CD4-positive, alpha-beta memory T cell (primary cell): Measurements from ENCODE around the gene ARFGAP3. TPM values are rescaled to one million over a fixed set of nuclear protein-coding genes. Genes with fewer than 3 reads are reported as not detected.

Experiments used
- CTCF ChIA-PET: fragments of 350-600 bp; sonication (Branson Sonifier 250); formaldehyde crosslinking; loops from one replicate; lab custom pipeline; 2021; ENCODE audit warnings: inconsistent platforms; ENCODE audit not compliant: partially characterized antibody; lab: Charles Lee
- POLR2A ChIA-PET: fragments of 350-600 bp; sonication (Branson Sonifier 250); formaldehyde crosslinking; loops from one replicate; lab custom pipeline; 2021; ENCODE audit not compliant: partially characterized antibody; lab: Charles Lee
- DNase-seq, 5 donors: peaks; one replicate each; pipeline versions ENCODE4 v3.0.0 to v3.0.0-alpha.2; 2020 to 2022; ENCODE audit warnings: mixed read lengths in 1 of 5
- H3K27ac ChIP-seq: one replicate; pipeline ENCODE4 v1.7.0; 2013; ENCODE audit warnings: low read depth, low read length
- H3K27me3 ChIP-seq: 2 replicates; pipeline ENCODE4 v1.7.0; 2013; ENCODE audit warnings: mild to moderate bottlenecking, low read length, moderate library complexity; ENCODE audit not compliant: insufficient read depth
- H3K36me3 ChIP-seq: 2 replicates; pipeline ENCODE4 v1.7.0; 2013; ENCODE audit warnings: mild to moderate bottlenecking, low read length, moderate library complexity; ENCODE audit not compliant: insufficient read depth
- H3K4me1 ChIP-seq: 2 replicates; pipeline ENCODE4 v1.7.0; 2013; ENCODE audit warnings: mild to moderate bottlenecking, low read length, moderate library complexity; ENCODE audit not compliant: insufficient read depth
- H3K4me3 ChIP-seq, 2 donors: one replicate each; pipeline ENCODE4 v1.7.0; 2013; ENCODE audit warnings: low read length in 2 of 2, mild to moderate bottlenecking in 1 of 2
- H3K9me3 ChIP-seq, 2 donors: one replicate each; pipeline ENCODE4 v1.7.0; 2013; ENCODE audit warnings: low read length in 2 of 2, control low read depth in 1 of 2; ENCODE audit not compliant: control insufficient read depth in 1 of 2
- H3K27ac Mint-ChIP-seq, 7 donors: one replicate each; pipeline ENCODE4 v1.8.0; 2020 to 2021; ENCODE audit warnings: mixed read lengths in 7 of 7, mild to moderate bottlenecking in 6 of 7, inconsistent platforms in 3 of 7, moderate library complexity in 3 of 7
- H3K27me3 Mint-ChIP-seq, 2 donors: one replicate each; pipeline ENCODE4 v1.8.0; 2020 to 2021; ENCODE audit warnings: mixed read lengths in 2 of 2
- H3K36me3 Mint-ChIP-seq, 2 donors: one replicate each; pipeline ENCODE4 v1.8.0; 2020 to 2021; ENCODE audit warnings: mixed read lengths in 2 of 2, inconsistent platforms in 1 of 2, mild to moderate bottlenecking in 1 of 2
- H3K4me1 Mint-ChIP-seq, 4 donors: one replicate each; pipeline ENCODE4 v1.8.0; 2020 to 2021; ENCODE audit warnings: mixed read lengths in 4 of 4, mild to moderate bottlenecking in 1 of 4
- H3K4me3 Mint-ChIP-seq, 8 donors: one replicate each; pipeline ENCODE4 v1.8.0; 2020 to 2021; ENCODE audit warnings: mixed read lengths in 8 of 8, mild to moderate bottlenecking in 7 of 8, moderate library complexity in 6 of 8, inconsistent platforms in 3 of 8
- H3K9me3 Mint-ChIP-seq, 8 donors: one replicate each; pipeline ENCODE4 v1.8.0; 2020 to 2021; ENCODE audit warnings: mixed read lengths in 8 of 8, mild to moderate bottlenecking in 5 of 8, inconsistent platforms in 3 of 8, moderate library complexity in 1 of 8
- intact Hi-C: fragments of 100-400 bp; cut with micrococcal nuclease; formaldehyde crosslinking; loops from one replicate; pipeline ENCODE4 v1.15.1; 2023
- polyA plus RNA-seq, 2 donors: library from polyadenylated mRNA; unstranded; fragments of 300-500 nt; fragmentation: Illumina TruSeq; gene quantifications; one replicate each; pipeline ENCODE4 v1.2.3, GENCODE V29; 2021
- total RNA-seq, 2 experiments: library from RNA; stranded (reverse); gene quantifications; one replicate each; pipeline ENCODE4 v1.2.3, GENCODE V29; 2021

ARFGAP3 gene
- total and polyA plus RNA-seq, 4 experiments from 2014 or later: 38.4 to 49.0 (median 45.2) TPM

DNA sequence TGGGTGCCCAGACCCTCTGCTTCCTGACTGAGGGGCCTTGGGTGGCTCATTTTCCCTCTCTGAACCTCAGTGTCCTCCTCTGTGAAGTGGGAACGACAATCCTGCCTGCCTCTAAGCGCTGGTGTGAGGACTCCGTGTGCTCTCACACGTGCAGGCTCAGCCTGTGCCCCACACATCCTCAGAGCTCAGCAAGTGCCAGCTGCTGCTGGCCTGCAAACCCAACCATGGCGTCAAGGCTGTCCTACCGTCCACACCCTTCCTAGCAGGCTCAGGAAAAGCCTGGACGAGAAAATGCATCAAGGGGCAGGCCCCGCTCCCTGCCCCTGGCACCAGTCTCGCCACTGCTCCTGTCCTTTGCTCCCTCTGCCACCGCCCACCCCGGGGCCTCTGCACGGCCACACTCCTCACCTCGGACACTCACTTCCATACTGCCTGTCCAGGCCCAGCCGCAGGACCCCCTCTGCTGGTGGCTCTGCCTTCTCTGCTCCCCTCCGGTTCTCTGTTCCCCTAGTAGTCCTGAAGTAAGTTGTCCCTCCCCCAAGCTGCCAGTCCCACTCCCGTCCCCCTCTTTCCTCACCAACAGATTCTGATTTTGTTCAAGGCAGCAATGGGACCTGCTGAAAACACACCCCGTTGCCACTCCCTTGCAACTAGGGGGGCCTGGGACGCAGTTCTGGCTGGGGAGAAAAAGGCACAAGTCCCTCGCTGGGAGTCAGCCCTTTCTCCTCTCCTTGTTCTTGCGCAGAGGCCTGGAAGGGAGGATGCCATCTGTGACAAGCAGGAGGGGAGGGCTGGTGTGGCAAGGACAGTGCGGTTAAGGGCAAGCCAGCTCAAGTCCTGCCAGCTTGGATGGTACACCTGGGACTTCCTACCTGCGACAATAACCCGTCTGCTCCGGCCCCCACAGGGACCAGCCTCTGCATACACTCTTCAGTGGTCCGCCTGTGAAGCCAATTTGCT lies 62.2 kb downstream of the ARFGAP3 start:
- peaks cover 29 to 35% of the 10 kb centered on the region in 2 donors for H3K36me3 Mint-ChIP-seq
- H3K9me3 Mint-ChIP-seq: no peaks in the 10 kb centered on the region
- Histone ChIP-seq H3K27me3 (no peaks in the 10 kb centered on the region), H3K36me3 (peaks cover 15% of the 10 kb centered on the region), H3K27ac (no peak overlapping the region), H3K9me3 (no peaks in the 10 kb centered on the region), H3K4me3 (no peak overlapping the region), H3K4me1 (no peaks in the 10 kb centered on the region)
- H3K27me3 Mint-ChIP-seq: no peaks in the 10 kb centered on the region
- H3K4me3 Mint-ChIP-seq: no peak overlapping the region
- intact Hi-C loops: no loop called here
- H3K27ac Mint-ChIP-seq: peak overlapping the region in 3 of 7 donors; percentile 39 to 84 (median 46)
- CTCF ChIA-PET: interaction anchor here (0.8 kb wide), 1 partner anchor 12 kb away, joined by 5 read pairs; no protein-coding TSS in a partner anchor
- POLR2A ChIA-PET: no interaction called here
- DNase-seq: no peak
- H3K4me1 Mint-ChIP-seq: no peaks in the 10 kb centered on the region

DNA sequence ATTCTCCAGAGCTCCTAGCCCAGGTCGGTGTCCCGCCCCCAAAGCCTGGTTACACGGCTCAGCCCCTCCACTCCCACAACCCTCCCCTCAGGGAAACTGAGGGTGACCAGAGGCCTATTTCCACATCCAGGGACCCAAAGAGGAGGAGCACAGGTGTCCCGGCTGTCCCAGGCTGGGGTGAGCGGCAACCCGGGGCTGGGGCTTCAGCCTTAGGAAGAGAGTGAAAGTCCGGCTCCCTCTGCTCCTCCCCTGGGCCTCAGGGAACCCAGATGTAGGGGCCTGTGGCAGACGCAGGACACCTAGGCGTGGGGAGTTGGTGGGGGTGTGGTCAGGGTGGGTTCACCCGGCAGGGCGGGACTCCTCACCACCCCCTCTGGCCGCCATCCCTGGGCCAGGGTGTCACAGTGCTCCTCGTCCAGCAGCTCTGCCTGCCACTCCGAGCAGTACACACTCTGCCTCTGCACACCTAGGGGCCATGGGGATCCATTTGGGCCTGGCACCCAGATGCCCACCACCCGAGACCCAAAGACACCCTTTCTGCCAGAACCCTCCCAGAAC lies 63.1 kb downstream of the ARFGAP3 start:
- no peaks in the 10 kb centered on the region for H3K4me1 Mint-ChIP-seq
- H3K9me3 ChIP-seq: no peaks in the 10 kb centered on the region
- no peaks in the 10 kb centered on the region for H3K27me3 Mint-ChIP-seq
- CTCF ChIA-PET: no interaction called here
- peaks cover 23 to 27% of the 10 kb centered on the region in 2 donors for H3K36me3 Mint-ChIP-seq
- peaks cover 6% of the 10 kb centered on the region for H3K36me3 ChIP-seq
- POLR2A ChIA-PET: no interaction called here
- no peaks in the 10 kb centered on the region for H3K4me1 ChIP-seq
- H3K4me3 Mint-ChIP-seq: no peak overlapping the region
- no peak overlapping the region for H3K27ac ChIP-seq
- DNase-seq: no peak
- no peak overlapping the region for H3K27ac Mint-ChIP-seq
- no peak overlapping the region for H3K4me3 ChIP-seq
- H3K27me3 ChIP-seq: no peaks in the 10 kb centered on the region
- H3K9me3 Mint-ChIP-seq: no peaks in the 10 kb centered on the region
- intact Hi-C loops: no loop called here

DNA sequence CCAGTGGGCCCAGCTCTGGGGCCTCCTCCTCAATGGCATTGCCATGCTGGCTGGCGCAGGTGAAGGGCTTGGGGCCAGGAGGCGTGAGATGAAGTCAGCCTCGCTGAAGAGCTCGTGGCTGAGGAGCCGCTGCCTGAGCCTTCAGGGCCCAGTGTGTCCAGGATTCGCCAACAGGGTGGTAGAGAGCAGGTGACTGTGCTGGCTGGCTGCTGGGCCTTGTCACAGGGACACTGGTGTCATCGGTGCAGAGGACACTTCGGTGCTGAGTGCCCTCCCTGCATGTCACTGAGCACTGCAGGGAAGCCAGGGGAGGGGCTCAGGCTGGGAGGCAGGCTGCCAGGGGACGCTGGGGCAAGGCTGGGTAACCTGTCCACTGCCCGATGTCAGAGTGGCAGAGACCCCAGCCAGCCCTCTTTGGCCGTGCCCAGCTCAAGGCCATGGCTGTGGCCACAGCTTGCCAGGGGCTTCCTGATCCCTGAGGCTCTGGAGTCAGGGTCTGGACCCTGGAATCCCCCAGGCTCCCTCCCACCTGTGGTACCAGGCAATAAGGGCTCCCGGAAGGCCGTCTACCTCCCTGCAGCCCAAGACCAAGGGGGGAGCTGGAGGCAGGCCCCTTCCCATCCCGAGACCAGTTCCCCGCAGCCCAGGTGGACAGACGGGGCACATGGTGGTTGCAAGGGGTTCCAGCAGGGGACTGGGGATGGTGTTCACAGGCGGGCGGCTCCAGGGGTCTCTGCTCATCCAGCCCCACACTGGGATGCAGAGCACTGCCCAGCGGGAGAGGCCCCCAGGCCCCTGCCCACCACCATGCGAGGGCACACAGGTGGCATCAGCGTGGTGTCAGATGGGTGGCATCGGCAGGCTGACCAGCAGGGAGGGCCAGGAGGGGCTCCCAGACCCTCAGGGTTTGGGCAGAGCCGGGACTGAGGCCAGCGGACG lies 63.9 kb downstream of the ARFGAP3 start:
- Histone ChIP-seq H3K9me3 (no peaks in the 10 kb centered on the region), H3K27me3 (no peaks in the 10 kb centered on the region), H3K36me3 (peaks cover 5% of the 10 kb centered on the region), H3K4me1 (no peaks in the 10 kb centered on the region), H3K27ac (no peak overlapping the region), H3K4me3 (no peak overlapping the region)
- intact Hi-C loops: no loop called here
- no peak overlapping the region for H3K4me3 Mint-ChIP-seq
- peaks cover 22 to 24% of the 10 kb centered on the region in 2 donors for H3K36me3 Mint-ChIP-seq
- H3K4me1 Mint-ChIP-seq: no peaks in the 10 kb centered on the region
- no peaks in the 10 kb centered on the region for H3K9me3 Mint-ChIP-seq
- ChIA-PET CTCF (no interaction called here), POLR2A (no interaction called here)
- no peak for DNase-seq
- H3K27me3 Mint-ChIP-seq: no peaks in the 10 kb centered on the region
- no peak overlapping the region for H3K27ac Mint-ChIP-seq

DNA sequence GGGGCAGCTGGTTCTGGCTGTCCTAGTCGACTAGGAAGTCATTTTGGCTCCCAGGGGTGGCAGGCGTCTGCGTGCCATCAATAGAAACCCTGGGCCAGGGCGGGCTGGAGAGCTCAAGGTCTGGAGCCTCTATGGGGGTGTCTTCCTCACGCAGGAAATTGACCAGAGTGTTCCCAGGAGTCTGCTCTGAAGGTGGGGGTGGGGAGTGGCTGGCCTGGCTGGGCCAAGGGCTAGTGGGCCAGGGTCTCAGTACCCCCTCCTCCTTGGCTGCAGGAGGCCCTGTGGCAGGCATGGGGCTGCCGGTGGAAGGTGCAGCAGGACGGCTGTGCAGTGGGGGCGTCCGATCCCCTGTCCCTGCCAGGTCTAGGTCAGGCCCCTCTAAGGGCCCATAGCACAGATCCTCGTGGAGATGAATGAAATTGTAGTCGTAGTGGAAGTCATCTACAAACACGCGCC lies 64.6 kb downstream of the ARFGAP3 start:
- Mint-ChIP-seq H3K27me3 (no peaks in the 10 kb centered on the region), H3K9me3 (no peaks in the 10 kb centered on the region), H3K36me3 (peaks cover 15 to 18% of the 10 kb centered on the region in 2 donors), H3K4me1 (no peaks in the 10 kb centered on the region), H3K27ac (no peak overlapping the region), H3K4me3 (no peak overlapping the region)
- ChIA-PET CTCF (no interaction called here), POLR2A (no interaction called here)
- peaks cover 5% of the 10 kb centered on the region for H3K36me3 ChIP-seq
- intact Hi-C loops: no loop called here
- H3K27ac ChIP-seq: no peak overlapping the region
- H3K4me3 ChIP-seq: no peak overlapping the region
- no peaks in the 10 kb centered on the region for H3K4me1 ChIP-seq
- DNase-seq: no peak
- no peaks in the 10 kb centered on the region for H3K27me3 ChIP-seq
- no peaks in the 10 kb centered on the region for H3K9me3 ChIP-seq

DNA sequence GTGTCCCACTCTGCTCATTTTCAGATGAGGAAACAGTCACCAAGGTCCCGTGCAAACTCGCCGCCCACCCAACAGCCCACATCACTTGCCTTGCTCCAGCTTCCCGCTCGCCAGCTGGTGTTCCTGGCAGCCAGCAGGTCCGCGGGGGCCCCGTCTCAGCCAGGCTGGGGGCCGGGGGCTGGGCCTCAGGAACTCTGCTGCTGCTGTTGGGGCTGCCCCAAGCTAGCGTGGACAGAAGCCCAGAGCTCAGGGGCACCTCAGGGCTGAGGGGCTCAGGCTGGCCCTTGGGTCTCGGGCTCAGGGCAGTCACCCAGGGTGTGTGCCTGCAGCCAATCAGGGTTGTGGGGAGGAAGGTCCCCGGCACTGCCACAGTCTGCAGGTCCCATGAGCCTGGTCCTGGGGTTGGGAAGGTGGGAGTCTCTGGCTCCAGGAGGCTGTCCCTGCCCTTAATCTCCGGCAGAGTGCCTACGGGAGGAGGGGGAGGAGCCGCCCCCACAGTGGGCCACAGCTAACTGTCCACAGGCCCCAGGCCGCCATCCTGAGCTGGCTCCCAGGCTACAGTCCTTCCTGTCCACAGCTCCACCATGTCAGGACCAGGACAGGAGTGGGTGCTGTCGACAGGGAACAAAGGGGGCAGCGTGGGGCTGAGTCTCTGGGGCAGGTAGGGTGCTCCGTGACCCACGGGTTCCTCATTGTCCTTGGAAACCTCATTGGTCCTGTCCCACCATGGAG lies 65.2 kb downstream of the ARFGAP3 start:
- H3K27ac Mint-ChIP-seq: no peak overlapping the region

DNA sequence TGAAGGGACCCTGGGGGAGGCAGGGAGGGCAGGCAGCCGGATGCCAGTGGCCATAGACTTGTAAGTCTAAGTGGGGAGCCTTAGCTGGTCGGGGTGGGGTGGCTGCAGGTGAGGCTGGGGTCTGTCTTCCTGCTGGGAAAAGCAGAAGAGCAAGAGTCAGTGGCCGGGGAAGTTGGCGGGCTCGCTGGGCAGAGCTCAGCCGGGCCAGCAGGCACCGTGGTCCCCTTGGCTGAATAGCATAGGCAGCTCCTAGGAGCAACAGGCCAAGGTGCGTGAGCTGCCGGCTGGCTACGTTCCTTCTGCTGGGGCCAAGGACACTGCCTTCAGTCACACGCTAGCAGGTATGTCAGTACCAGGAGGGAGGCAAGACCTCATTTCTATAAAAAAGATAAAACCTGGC lies 68.6 kb downstream of the ARFGAP3 start:
- Histone ChIP-seq H3K9me3 (no peaks in the 10 kb centered on the region), H3K36me3 (no peaks in the 10 kb centered on the region), H3K4me3 (no peak overlapping the region), H3K27me3 (no peaks in the 10 kb centered on the region), H3K4me1 (no peaks in the 10 kb centered on the region), H3K27ac (no peak overlapping the region)
- ChIA-PET POLR2A (no interaction called here), CTCF (no interaction called here)
- Mint-ChIP-seq H3K4me1 (no peaks in the 10 kb centered on the region), H3K27ac (no peak overlapping the region), H3K36me3 (no peaks in the 10 kb centered on the region), H3K4me3 (no peak overlapping the region), H3K27me3 (no peaks in the 10 kb centered on the region), H3K9me3 (no peaks in the 10 kb centered on the region)
- DNase-seq: no peak
- intact Hi-C loops: no loop called here

More for the DNA sequence above, 65.2 kb downstream of the ARFGAP3 start:
- H3K27ac ChIP-seq: no peak overlapping the region
- H3K4me3 Mint-ChIP-seq: no peak overlapping the region
- no peaks in the 10 kb centered on the region for H3K4me1 ChIP-seq
- DNase-seq: no peak
- H3K9me3 Mint-ChIP-seq: no peaks in the 10 kb centered on the region
- no peaks in the 10 kb centered on the region for H3K27me3 Mint-ChIP-seq
- H3K4me3 ChIP-seq: no peak overlapping the region
- no peaks in the 10 kb centered on the region for H3K9me3 ChIP-seq
- peaks cover 11 to 12% of the 10 kb centered on the region in 2 donors for H3K36me3 Mint-ChIP-seq
- H3K4me1 Mint-ChIP-seq: no peaks in the 10 kb centered on the region
- ChIA-PET POLR2A (no interaction called here), CTCF (no interaction called here)
- no peaks in the 10 kb centered on the region for H3K27me3 ChIP-seq
- peaks cover 3% of the 10 kb centered on the region for H3K36me3 ChIP-seq
- intact Hi-C loops: no loop called here
